H1 (cell line): Measurements from ENCODE around the gene TRIM68. TPM values are rescaled to one million over a fixed set of nuclear protein-coding genes. Genes with fewer than 3 reads are reported as not detected.

Experiments used
- ATF2 ChIP-seq: IDR thresholded peaks from 2 replicates; pipeline ENCODE4 v1.6.1; 2012; ENCODE audit warnings: low read length, inconsistent platforms
- CHD7 ChIP-seq: fragments of 300-600 bp; sonication (generic); IDR thresholded peaks from 2 replicates; pipeline ENCODE4 v1.7.1; 2012; ENCODE audit warnings: low read length, moderate library complexity, mild to moderate bottlenecking, inconsistent platforms; ENCODE audit not compliant: insufficient replicate concordance
- CTBP2 ChIP-seq: IDR thresholded peaks from 2 replicates; pipeline ENCODE4 v1.7.0; 2011; ENCODE audit warnings: borderline replicate concordance, mild to moderate bottlenecking, moderate library complexity, mixed read lengths, low read length; ENCODE audit not compliant: insufficient read depth, insufficient read length
- EGR1 ChIP-seq: IDR thresholded peaks from 2 replicates; pipeline ENCODE4 v1.6.1; 2011; ENCODE audit warnings: low read depth, low read length, borderline replicate concordance
- EZH2 ChIP-seq: fragments of 200-600 bp; sonication (generic); IDR thresholded peaks from 2 replicates; pipeline ENCODE4 v1.7.1; 2012; ENCODE audit warnings: low read depth, mild to moderate bottlenecking, moderate library complexity, low read length, inconsistent platforms; ENCODE audit not compliant: severe bottlenecking
- GABPA ChIP-seq: IDR thresholded peaks from 2 replicates; pipeline ENCODE4 v1.6.1; 2011; ENCODE audit warnings: mild to moderate bottlenecking, low read length, moderate library complexity, borderline replicate concordance; ENCODE audit not compliant: insufficient read depth
- GTF2F1 ChIP-seq: IDR thresholded peaks from 2 replicates; pipeline ENCODE4 v1.6.1; 2012; ENCODE audit warnings: low read depth, low read length, improper control_type of control experiment, borderline replicate concordance
- JUN ChIP-seq: IDR thresholded peaks from 2 replicates; pipeline ENCODE4 v1.6.1; 2011; ENCODE audit warnings: low read depth, mild to moderate bottlenecking, improper control_type of control experiment, low read length
- SIN3A ChIP-seq, 2 experiments: IDR thresholded peaks in 1 of 2; conservative IDR thresholded peaks in 1 of 2; 2 replicates each; pipeline ENCODE4 v1.6.1; 2011 to 2012; ENCODE audit warnings: low read length in 2 of 2, improper control_type of control experiment in 1 of 2, low read depth in 1 of 2, mild to moderate bottlenecking in 1 of 2
- polyA plus RNA-seq, 7 experiments: library from polyadenylated mRNA; depleted of rRNA in 3 of 7; stranded (reverse) in 5 of 7; unstranded in 2 of 7; fragments of >200 nt in 5 of 7; fragments of 200-250 nt in 2 of 7; gene quantifications; 1 replicate in 5 of 7; 2 replicates in 1 of 7; 4 replicates in 1 of 7; pipeline versions ENCODE4 v1.2.1 to v1.2.3, GENCODE V29; 2011 to 2013; ENCODE audit warnings: missing spikeins in 2 of 7, mixed read lengths in 2 of 7
- total RNA-seq: library from RNA; stranded (reverse); fragmentation: NEBNext Ultra II Directional; extraction: Animal tissue kit (Norgen Biotek cat#: 25700); gene quantifications from 2 replicates; pipeline ENCODE4 v1.2.1, GENCODE V29; 2021

TRIM68 gene
- total and polyA plus RNA-seq, 2 of the 8 experiments (the other 6 are each of a cell fraction or from before 2014, with no cell fraction given) = 3.4 to 5.7 TPM

- TF ChIP-seq CHD7 (no peak), EZH2 (no peak), CTBP2 (no peak), GABPA (no peak), JUN (no peak), EGR1 (no peak), GTF2F1 (no peak), ATF2 (no peak), SIN3A (conservative IDR thresholded peaks at IDR 0.05 in 1 of 2, IDR thresholded peaks at IDR 0.05 in 1 of 2; ENCODE audit: low read depth in 1 of 2, low read length in 2 of 2) (no peak)
Observed at GRCh38 chr11:4565371-4565770, 42.7 kb downstream of the TRIM68 start (continued).
